ENCODE measurements around the gene KDM8. TPM values are rescaled to one million over a fixed set of nuclear protein-coding genes. Genes with fewer than 3 reads are reported as not detected.
A peak's percentile ranks its signal among the peaks of the same experiment; 100 is the strongest.

Gene KDM8
- total RNA-seq, 1 donor from 2014 or later, result 14.5 TPM

- DNase-seq (ENCODE audit: low spot score), result no peak
- H3K4me3 Mint-ChIP-seq, result no peak overlapping the region
- H3K9me3 Mint-ChIP-seq, result no peaks in the 10 kb centered on the region
- H3K27ac Mint-ChIP-seq, result no peak overlapping the region
- intact Hi-C loops (cut with micrococcal nuclease), result no loop called here
- no peaks in the 10 kb centered on the region for H3K27me3 Mint-ChIP-seq (ENCODE audit: insufficient read depth)
- H3K4me1 Mint-ChIP-seq (ENCODE audit: low read depth), result peaks cover 54% of the 10 kb centered on the region
- peaks cover 48% of the 10 kb centered on the region for H3K36me3 Mint-ChIP-seq (ENCODE audit: low read depth)
Measured at GRCh38 chr16:27264151-27264550, 60.8 kb downstream of the KDM8 start.

- H3K4me1 Mint-ChIP-seq (ENCODE audit: low read depth), result peaks cover 65% of the 10 kb centered on the region
- no peaks in the 10 kb centered on the region for H3K9me3 Mint-ChIP-seq
- peak overlapping the region; percentile 5 for H3K4me3 Mint-ChIP-seq
- H3K27me3 Mint-ChIP-seq (ENCODE audit: insufficient read depth), result no peaks in the 10 kb centered on the region
- intact Hi-C loops (cut with micrococcal nuclease), result no loop called here
- H3K27ac Mint-ChIP-seq, result no peak overlapping the region
- H3K36me3 Mint-ChIP-seq (ENCODE audit: low read depth), result peaks cover 42% of the 10 kb centered on the region
- no peak for DNase-seq (ENCODE audit: low spot score)
Measured at GRCh38 chr16:27265982-27266381, 62.7 kb downstream of the KDM8 start.

GRCh38 chr16:27267037-27267677, 63.8 kb downstream of the KDM8 start:
- DNase-seq (ENCODE audit: low spot score), result no peak

GRCh38 chr16:27268376-27269299, 65.3 kb downstream of the KDM8 start, which contains the start of gene NSMCE1:
Gene NSMCE1 (minus strand): TSS chr16:27268772. CDS start chr16:27257570, 11,202 bp downstream.
- Mint-ChIP-seq H3K9me3 (peaks cover 4% of the 10 kb centered on the region), H3K36me3 (ENCODE audit: low read depth) (peaks cover 39% of the 10 kb centered on the region), H3K27ac (peak within 1 kb of the TSS; percentile 97), H3K27me3 (ENCODE audit: insufficient read depth) (no peaks in the 10 kb centered on the region), H3K4me3 (peak within 1 kb of the TSS; percentile 96), H3K4me1 (ENCODE audit: low read depth) (peaks cover 75% of the 10 kb centered on the region)
- DNase-seq (ENCODE audit: low spot score), result peak; percentile 94
- intact Hi-C loops (cut with micrococcal nuclease), result loop anchor here (1.0 to 2.0 kb wide), 5 partner anchors 14 to 99 kb away; partner anchors contain the start of gene KDM8

More at GRCh38 chr16:27267037-27267677, 63.8 kb downstream of the KDM8 start:
- peaks cover 45% of the 10 kb centered on the region for H3K36me3 Mint-ChIP-seq (ENCODE audit: low read depth)
- no peaks in the 10 kb centered on the region for H3K27me3 Mint-ChIP-seq (ENCODE audit: insufficient read depth)
- no peak overlapping the region for H3K27ac Mint-ChIP-seq
- peaks cover 76% of the 10 kb centered on the region for H3K4me1 Mint-ChIP-seq (ENCODE audit: low read depth)
- H3K4me3 Mint-ChIP-seq, result peak overlapping the region; percentile 96
- intact Hi-C loops (cut with micrococcal nuclease), result no loop called here
- peaks cover 2% of the 10 kb centered on the region for H3K9me3 Mint-ChIP-seq

- Mint-ChIP-seq H3K27me3 (ENCODE audit: insufficient read depth) (no peaks in the 10 kb centered on the region), H3K4me1 (ENCODE audit: low read depth) (peaks cover 77% of the 10 kb centered on the region), H3K27ac (peak overlapping the region; percentile 97), H3K36me3 (ENCODE audit: low read depth) (peaks cover 35% of the 10 kb centered on the region), H3K9me3 (peaks cover 4% of the 10 kb centered on the region), H3K4me3 (peak overlapping the region; percentile 96)
- DNase-seq (ENCODE audit: low spot score), result no peak
- intact Hi-C loops (cut with micrococcal nuclease), result loop anchor here (2.0 kb wide), 1 partner anchor 13 kb away; no protein-coding TSS in a partner anchor
Measured at GRCh38 chr16:27269300-27270150, 66.2 kb downstream of the KDM8 start.

GRCh38 chr16:27270349-27270748, 67.0 kb downstream of the KDM8 start:
- Mint-ChIP-seq H3K4me1 (ENCODE audit: low read depth) (peaks cover 75% of the 10 kb centered on the region), H3K36me3 (ENCODE audit: low read depth) (peaks cover 31% of the 10 kb centered on the region), H3K27me3 (ENCODE audit: insufficient read depth) (no peaks in the 10 kb centered on the region), H3K4me3 (peak overlapping the region; percentile 20), H3K9me3 (peaks cover 4% of the 10 kb centered on the region), H3K27ac (peak overlapping the region; percentile 1)
- intact Hi-C loops (cut with micrococcal nuclease), result no loop called here
- no peak for DNase-seq (ENCODE audit: low spot score)

Other genes with a start within 250 kb of the KDM8 start
- gene C16orf82, start 136.6 kb upstream of the KDM8 start, total RNA-seq, result not detected in 2 replicates
- 128 and 134 TPM in 2 replicates for gene NSMCE1, start 65.2 kb downstream of the KDM8 start, total RNA-seq
- 288 and 320 TPM in 2 replicates for gene IL4R, start 110.4 kb downstream of the KDM8 start, total RNA-seq
- gene IL21R, start 198.6 kb downstream of the KDM8 start, total RNA-seq, result 101 and 104 TPM in 2 replicates

Measured in activated T-helper 1 cell treated with anti-CD3 and anti-CD28 coated beads, Interleukin-12 subunit alpha, Interleukin-12 subunit beta, Interleukin-2, Interleukin-4 antibody, amounts not matched to agents 30 ng/mL and 10 ng/mL and 1 ng/mL, durations not matched to agents 14 hours and 24 hours and 36 hours (primary cell).